NCI-H510A (cell line): ENCODE data around the gene CHGA.

Source experiments
- DNase-seq: peaks from one replicate; lab custom pipeline; 2025; lab: John Stamatoyannopoulos, UW

The CHGA gene, protein sequence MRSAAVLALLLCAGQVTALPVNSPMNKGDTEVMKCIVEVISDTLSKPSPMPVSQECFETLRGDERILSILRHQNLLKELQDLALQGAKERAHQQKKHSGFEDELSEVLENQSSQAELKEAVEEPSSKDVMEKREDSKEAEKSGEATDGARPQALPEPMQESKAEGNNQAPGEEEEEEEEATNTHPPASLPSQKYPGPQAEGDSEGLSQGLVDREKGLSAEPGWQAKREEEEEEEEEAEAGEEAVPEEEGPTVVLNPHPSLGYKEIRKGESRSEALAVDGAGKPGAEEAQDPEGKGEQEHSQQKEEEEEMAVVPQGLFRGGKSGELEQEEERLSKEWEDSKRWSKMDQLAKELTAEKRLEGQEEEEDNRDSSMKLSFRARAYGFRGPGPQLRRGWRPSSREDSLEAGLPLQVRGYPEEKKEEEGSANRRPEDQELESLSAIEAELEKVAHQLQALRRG

DNA sequence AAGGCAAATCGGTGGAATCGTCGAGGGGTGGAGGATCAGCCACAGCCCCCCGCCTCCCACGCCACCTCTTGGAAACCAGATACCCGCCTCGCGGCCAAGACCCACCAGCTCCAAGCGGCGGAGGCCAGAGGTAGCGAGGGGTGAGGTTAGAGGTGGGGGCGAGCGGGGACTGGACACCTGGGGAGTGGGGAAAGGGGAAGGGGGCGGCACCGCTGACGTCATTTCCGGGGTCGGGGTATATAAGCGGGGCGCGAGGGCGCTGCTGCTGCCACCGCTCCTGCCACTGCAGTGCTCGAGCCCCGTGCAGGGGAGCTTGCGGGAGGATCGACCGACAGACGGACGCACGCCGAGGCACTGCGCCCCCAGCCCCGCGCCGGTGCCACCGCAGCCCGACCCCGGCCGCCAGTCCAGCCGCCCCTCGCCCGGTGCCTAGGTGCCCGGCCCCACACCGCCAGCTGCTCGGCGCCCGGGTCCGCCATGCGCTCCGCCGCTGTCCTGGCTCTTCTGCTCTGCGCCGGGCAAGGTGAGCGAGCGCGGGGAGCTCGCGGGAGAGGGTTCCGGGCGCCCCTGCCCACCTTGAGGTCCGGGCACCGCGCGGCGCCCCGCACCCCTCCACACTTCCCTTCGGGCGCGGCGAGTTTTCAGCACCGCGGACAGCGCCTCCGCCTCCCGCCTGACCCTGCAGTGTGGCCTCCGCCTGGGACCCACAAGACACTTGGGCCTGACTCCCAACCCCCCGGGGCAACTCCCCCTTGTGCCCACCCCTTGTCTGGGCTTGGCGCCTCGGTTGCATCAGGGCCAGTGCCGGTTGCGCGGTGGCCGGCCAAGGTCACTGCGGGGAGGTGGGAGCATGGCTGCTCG lies at the start of gene CHGA:
Gene CHGA (plus strand): TSS at position 268 of the 861 bp plus-strand sequence. CDS start 210 bp downstream, at position 478.
- DNase-seq = peak; percentile 70

- no peak for DNase-seq
Observed at GRCh38 chr14:92874962-92875661, 47.8 kb upstream of the CHGA start.

DNA sequence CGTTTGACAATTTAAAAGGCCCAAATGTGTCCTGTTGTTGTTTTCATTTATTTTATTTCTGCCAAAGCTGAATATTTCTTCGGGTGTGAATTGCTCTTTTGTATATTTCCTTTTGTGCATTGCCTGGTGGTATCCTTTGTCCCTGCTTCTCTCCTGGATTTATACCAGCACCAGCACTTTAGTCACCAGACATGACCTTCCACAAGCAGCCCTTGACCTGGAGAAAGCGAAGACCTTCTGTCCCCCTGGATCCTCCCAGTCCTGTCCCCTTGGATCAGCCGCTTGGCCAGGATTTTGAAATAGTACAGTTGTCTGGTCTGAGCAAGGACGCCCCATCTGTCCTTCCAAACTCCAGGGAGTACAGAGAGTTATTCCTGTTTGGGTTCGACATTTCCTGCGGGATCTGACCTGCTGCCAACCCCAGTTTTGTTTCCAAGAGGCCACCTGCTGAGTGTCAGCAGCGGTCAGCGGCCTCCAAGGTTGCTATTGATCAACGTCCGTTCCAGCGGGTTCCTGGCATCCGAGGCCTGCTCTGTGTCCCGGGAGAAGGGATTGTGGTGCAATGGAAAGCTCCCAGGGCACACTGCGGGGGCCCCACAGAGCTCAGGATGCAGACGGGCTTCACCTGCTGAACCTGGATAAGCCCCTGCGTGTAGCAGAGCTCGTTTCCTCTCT lies 45.1 kb upstream of the CHGA start:
- no peak for DNase-seq

GRCh38 chr14:92880351-92880750 lies 42.6 kb upstream of the CHGA start:
- DNase-seq = no peak

DNA sequence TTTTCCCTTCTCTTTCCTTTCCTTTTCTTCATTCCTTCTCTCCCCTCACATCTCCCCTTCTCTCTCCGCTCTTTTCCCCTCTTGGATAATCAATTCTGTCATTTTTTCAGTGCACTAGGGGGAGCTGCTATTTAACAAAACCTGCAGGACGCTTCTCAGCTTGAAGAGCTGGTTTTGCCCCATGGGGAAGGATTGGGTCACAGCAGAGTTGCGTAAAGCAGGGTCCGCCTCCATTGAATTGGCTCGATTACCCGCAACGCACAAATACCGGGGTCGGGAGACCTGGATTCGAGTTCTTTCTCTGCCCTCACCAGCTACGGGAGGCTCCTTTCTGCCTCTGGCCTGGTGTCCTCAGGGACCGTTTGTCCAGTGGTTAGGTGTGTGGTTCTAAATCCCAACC lies 42.1 kb upstream of the CHGA start:
- peak; percentile 25 for DNase-seq

GRCh38 chr14:92883066-92883465 lies 39.9 kb upstream of the CHGA start:
- DNase-seq = no peak

DNA sequence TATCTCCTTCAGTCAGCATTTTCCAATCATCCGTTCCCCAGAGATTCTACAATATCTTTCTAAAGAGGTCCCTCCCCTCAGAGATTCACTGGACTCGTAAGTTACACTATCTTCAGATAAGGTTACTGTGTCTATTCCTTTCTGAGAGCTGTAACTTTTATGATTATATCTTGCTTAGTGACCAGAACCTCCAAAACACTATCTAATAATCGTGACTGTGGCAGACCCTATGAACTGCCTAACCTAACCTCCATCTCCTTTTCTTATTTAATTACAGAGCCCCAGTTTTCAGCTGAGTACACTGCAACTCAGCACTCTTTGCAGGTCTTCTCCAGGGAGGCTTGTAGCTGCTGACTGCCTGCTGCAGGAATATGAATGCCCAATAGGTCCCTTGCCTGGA lies 38.5 kb upstream of the CHGA start:
- DNase-seq = no peak

- DNase-seq = no peak
Observed at GRCh38 chr14:92885279-92886061, 37.5 kb upstream of the CHGA start.

DNA sequence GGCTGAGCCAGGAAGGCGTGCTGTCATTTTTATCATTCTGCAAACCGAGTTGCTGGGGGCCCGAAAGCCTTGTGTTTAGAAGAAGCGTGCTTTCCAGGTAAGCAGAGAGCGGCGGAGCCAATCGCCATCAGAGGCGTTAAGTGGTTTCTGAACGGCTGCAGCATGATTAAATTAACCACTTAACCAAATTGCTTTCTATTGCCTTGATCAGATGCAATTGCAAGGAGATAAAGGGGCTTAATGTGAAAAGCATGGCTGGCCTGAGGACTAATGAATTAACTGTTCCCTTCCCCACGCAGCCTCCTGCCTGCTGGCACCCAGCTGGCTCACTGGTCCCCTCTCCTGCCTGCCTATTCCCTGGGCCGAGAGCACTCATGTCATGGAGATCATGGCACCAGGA lies 36.6 kb upstream of the CHGA start:
- DNase-seq = no peak

GRCh38 chr14:92887157-92887556 lies 35.8 kb upstream of the CHGA start:
- no peak for DNase-seq

DNA sequence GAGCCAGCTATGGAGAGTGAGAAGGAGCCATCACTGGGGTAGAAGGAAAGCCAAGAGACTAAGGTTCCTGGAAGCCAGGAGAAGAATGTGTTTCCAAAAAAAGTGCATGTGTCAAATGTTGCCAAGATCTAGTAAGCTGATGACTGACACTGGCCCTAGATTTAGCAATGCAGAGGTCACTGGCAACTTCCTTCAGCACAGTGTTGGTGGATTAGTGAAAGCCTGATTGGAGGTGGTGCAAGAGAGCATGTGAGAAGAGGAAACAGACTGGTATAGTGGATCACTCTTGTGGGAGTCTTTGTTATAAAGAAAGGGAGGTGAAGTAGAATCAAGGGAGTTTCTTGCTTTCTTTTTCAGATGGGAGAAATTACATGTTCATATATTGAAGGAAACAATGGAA lies 34.1 kb upstream of the CHGA start:
- no peak for DNase-seq

DNA sequence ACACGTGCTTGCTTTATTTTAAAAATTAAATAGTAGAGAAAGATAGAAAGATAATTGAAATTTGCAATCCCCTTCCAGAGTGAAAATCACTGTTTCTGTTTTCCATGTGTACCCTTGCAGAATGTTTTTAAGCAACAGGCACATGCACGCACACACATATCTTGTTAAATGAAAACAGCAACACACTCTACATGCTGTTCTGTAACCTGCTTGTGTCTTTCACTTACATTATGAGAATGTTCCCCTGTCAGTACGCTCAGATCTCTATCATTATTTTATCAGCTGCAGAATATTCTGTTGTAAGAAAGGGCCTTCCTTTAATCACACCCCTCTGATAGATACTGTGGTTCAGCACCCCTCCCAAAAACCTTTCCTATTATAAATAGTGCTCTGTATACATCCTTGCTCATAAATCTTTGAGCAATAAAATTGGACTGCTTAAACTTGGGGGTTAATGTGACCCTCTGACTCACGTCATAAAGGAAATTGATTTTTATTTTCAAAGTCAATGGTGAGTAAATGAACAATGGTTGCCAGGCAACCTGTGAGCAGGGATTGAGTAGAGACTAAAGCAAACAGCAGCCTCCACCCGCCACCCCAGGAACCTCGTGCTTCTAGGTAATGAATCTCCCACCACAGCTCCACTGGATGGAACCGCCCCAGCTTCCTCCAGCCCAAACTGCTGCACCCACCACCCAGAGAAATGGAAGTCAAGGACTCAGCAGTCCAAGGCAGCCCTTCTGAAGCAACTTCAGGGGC lies 31.9 kb upstream of the CHGA start:
- peak; percentile 77 for DNase-seq

DNA sequence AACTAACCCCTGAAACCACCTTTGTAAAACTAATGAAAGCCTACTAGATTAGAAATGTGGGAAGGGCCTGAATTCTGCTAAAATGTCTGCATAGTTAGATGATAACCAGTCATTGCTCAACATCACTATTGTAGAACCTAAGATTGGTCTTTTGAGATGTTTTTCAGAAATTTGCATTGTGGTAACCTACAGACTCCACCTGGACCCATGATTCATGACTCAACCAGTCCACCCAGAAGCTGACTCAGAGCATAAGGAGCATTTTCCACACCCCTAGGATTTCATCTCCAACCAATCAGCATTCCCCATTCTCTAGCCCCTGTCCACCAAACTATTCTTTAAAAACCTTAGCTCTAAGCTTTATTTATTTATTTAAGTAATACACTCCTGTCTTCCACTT lies 30.4 kb upstream of the CHGA start:
- DNase-seq = no peak

GRCh38 chr14:92895352-92895878 lies 27.5 kb upstream of the CHGA start:
- DNase-seq = no peak

- no peak for DNase-seq
Observed at GRCh38 chr14:92897922-92898565, 24.9 kb upstream of the CHGA start.

DNA sequence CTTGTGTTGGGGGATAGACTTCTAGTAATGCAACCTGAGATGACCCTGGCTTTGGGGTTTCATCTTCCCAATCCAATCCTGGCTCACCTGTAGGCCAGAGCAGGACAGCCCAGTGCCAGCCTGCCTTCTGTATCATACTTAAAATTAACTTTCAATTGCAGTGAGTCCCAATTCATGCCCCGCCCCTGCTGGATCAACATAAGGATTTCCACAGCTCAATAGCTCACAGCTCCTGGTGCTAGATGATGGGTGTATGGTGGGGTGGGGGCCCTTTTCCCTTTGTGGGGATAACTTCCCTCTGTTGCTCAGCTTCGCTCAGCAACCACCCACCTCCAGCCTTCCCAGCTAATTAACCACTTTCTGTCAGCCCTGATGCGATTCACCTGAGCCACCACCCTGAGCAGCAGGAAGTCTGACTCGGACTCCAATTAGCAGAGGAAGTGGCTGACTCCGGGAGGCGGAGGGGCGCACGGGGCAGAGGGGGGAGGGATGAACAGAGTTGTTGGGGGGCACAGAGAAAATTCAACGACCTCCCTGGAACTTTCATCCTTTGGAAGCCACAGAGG lies 24.3 kb upstream of the CHGA start:
- no peak for DNase-seq

DNA sequence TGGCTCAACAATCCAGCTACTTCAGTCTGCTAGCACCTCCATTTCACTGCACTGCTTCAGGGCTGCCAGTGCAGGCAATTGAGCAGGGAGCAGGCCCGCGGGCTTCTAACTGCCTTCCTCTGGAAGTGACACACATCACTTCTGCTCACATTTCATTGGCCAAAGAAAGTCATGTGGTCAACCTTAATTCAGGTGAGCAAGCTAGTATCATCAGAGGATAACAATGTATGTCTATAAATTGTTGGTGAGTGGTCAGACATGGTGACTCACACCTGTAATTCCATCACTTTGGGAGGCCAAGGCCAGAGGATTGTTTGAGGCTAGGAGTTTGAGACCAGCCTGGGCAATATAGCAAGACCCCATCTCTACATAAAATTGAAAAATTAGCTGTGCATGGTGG lies 22.3 kb upstream of the CHGA start:
- no peak for DNase-seq

GRCh38 chr14:92902191-92902590 lies 20.8 kb upstream of the CHGA start:
- no peak for DNase-seq

GRCh38 chr14:92902726-92903125 lies 20.2 kb upstream of the CHGA start:
- no peak for DNase-seq
